NCI-H1694 treated with DMSO at 0.1 percent for 48 hours (cell line): Measurements from ENCODE around the gene ASB16.
"Not testable (repeated sequence)": the region's sequence is repeated elsewhere in the genome, so short reads cannot be mapped to it uniquely, and the experiment has no call there.

Experiments
- DNase-seq: peaks from one replicate; lab custom pipeline; 2025; lab: John Stamatoyannopoulos, UW

ASB16 gene

DNA sequence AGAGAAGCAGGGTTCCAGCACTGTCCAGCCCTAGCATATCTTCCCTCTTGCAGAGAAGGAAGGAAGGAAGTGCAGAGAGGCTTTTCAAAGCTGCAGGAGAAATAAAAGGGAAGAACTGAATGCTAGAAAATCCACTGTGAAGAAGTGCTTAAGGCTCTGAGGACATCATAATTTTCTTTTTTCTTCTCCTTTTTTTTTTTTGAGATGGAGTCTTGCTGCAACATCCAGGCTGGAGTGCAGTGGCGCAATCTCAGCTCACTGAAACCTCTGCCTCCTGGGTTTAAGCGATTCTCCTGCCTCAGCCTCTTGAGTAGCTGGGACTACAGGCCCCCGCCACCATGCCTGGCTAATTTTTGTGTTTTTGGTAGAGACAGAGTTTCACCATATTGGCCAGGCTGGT is 21.4 kb upstream of the ASB16 start:
- not testable (repeated sequence) for DNase-seq

DNA sequence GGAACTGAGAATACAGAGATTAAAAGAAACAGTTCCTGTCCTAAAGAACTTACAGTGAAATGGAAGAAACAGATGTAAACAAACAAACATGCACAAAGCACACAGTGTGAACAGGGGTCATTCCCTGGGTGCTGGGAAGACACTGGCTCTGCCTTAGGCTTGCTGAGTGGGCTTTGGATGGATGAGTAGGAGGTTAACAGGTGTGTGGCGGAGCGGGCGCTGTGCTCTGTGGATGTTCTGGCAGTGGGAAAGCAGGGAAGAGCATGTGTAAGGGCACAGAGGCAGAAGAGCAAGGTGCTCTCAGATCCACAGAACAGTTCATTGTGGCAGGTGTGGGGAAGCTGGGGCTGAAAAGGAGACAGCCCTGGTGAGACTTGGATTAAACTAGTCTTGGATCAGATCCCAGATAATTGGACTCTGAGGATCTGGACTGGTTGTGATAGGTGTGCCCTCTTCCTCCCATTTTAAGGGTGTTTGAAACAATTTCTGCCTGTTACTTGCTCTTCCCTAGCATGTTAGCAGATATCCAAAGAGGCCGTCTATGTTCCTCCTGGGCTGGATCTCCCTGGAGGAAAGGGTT is 20.7 kb upstream of the ASB16 start:
- DNase-seq: no peak

DNA sequence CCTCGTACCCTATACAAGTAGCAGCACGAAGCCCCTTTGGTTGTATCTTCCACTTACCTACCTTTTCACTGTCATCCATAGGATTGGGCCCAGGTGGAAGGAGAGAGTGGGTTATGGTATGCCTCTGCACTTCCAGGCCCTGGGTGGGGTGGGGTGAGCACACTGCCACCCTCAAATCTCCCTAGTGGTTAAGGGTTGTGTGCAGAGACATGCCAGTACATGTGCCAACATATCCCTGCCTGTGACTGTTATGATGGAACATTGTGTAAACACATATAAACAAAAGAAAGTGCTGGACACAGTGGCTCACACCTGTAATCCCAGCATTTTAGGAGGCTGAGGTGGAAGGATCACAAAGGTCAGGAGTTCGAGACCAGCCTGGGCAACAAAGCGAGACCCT is 17.6 kb upstream of the ASB16 start:
- no peak for DNase-seq

DNA sequence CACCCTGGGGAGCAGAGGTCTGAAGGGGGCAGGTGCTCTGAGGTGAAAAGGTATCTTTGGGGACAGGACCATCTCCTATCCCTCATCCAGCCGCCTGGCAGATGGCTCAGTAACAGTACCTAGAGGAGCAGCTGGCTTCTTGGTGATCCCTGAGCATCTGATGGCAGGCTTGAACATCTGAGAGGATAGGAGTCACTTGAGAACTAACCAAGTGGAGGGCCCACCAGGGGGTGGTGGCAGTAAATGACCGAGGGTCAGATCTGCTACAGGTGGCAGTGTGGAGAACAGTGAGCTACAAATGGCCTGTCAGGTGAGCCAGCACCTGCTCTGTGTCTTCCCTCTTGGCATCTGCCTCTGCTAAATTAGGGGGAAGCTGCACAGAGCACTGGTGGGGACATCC is 15.0 kb upstream of the ASB16 start:
- no peak for DNase-seq

DNA sequence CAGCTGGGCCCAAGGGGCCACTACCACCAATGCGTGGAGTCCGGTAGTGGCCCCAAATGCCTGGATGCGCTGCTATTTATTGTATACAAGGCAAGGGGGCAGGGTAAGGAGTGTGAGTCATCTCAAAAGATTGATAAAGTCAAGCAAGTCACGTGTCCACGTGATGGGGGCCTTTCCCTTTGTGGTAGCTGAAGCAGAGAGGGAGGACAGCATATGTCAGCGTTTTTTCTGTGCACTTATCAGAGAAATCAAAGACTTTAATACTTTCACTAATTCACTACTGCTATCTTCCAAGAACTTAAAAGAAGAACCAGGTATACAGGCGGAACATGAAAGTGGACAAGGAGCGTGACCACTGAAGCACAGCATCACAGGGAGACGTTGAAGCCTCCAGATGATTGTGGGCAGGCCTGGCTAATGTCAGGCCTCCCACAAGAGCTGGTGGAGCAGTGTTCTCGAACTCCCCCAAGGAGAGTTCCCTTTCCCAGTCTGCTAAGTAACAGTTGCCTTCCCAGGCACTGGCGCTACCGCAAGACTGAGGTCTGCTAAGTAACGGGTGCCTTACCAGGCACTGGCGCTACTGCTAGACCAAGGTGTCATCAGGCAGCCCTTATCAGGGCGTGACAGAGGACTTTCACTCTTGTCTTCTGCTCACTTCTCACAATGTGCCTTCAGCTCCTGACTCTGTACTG is 10.8 kb upstream of the ASB16 start:
- no peak for DNase-seq

DNA sequence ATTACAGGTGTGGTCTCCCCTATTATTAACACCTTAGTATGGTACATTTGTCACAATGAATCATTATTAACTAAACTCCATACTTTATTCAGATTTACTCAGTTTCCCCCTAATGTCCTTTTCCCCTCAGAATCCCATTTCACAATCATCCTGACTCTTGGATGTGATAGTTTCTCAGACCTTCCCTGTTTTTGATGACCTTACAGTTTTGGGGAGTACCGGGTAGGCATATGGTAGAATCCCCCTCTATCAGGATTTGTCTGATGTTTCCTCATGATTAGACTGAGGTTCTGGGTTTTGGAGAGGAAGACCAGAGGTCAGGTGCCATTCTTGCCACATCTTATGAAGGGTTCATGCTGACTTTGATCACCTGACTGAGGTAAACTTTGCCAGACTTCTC is 6.0 kb upstream of the ASB16 start:
- no peak for DNase-seq

DNA sequence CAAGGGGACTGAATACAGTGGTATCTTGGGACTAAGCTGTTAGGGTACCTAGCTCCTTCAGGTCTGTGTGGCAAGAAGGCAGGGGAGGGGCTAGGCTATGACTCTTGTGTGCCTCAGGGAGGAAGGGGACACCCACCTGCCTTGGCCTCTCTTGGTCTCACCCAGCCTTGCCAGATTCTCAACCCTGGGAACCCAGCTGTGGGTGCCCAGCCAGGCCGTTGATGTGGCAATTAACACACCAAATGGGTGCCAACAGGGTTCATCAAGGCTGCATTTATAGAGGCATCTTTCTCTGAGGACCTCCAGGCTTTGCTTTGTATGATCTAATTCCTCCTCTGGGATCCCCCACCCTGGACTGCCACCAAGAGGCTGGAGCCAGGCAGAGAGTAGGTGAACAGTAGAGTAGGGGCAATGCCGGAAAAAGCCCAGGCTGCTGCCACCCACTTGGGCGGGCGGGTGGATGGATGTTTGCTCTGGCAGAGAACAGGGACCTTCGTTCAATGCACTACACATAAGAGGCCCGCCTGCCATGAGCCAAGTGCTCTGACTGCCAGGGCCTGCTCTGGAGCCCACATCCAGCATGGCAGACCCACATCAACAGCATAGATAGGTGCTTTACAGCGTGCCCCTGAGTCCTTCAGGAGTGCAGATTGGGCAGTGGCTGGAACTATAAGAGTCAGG is 3.2 kb upstream of the ASB16 start:
- no peak for DNase-seq

DNA sequence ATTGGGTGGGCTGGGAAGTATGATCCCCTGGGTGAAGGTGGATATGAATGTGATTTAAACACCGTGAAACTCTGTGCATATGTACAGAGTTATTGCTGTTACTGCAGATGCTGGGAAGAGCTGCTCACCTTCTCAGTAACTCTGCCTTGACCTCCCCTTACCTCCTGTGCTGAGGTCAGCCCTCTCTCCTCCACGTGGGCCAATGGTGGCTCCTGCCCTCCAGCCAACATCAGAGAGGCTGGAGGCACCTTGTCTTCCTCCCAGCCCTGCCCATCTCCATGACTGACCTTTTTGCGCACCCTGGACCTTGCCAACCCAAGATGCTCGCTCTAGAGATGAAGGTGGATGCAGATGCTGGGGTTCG is 387 bp upstream of the ASB16 start:
- DNase-seq: no peak

DNA sequence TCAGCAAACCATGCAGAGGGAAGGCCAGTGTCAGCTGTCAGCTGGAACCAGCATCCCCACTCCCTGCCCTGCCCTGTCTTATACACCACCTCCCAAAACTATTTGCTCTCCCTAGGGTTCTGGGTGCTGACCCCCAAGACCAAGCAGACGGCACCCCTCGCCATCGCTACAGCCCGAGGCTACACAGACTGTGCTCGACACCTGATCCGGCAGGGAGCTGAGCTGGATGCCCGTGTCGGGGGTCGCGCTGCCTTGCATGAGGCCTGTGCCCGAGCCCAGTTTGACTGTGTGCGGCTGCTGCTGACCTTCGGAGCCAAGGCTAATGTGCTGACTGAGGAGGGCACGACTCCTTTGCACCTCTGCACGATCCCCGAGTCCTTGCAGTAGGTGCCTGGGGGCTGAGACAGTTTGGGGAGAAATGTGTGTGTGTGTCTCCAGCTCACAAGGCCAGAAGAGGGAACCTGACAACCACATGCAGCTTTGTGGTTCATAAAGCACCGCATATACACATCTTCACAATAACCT is 1.5 kb downstream of the ASB16 start:
- no peak for DNase-seq

DNA sequence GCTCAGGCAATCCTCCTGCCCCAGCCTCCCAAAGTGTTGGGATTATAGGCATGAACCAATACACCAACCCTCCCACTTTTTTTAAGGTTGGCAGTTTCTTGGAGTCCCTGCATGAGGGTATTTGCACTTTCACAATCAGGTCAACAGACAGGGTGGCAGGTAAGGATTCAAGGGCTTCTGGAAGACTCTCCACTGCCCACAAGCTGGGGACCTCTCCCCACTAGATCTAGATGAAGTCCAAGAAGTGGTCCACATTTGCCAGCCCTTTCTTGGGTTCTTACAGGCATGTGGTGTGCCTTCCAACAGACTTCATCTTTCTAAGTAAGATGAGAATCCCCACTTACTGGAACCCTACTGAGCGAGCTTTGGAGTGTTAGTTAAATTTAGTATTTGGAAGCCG is 3.9 kb downstream of the ASB16 start:
- no peak for DNase-seq

DNA sequence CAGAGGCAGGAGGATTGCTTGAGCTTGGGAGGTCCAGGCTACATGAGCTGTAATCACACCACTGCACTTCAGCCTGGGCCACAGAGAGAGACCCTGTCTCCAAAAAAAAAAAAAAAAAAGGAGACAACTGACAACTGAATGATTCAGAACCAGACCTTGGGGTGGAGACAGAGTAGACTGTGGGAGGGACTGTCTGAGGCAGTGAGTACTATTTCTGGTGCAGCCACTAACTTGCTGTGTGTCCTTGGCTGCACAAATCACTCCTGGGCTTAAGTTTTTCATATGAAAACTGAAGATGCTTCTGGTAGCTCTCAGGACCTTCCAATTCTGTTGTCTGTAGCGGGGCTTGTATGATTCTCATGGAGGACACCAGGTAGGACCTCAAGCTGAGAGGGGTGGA is 5.8 kb downstream of the ASB16 start:
- no peak for DNase-seq

DNA sequence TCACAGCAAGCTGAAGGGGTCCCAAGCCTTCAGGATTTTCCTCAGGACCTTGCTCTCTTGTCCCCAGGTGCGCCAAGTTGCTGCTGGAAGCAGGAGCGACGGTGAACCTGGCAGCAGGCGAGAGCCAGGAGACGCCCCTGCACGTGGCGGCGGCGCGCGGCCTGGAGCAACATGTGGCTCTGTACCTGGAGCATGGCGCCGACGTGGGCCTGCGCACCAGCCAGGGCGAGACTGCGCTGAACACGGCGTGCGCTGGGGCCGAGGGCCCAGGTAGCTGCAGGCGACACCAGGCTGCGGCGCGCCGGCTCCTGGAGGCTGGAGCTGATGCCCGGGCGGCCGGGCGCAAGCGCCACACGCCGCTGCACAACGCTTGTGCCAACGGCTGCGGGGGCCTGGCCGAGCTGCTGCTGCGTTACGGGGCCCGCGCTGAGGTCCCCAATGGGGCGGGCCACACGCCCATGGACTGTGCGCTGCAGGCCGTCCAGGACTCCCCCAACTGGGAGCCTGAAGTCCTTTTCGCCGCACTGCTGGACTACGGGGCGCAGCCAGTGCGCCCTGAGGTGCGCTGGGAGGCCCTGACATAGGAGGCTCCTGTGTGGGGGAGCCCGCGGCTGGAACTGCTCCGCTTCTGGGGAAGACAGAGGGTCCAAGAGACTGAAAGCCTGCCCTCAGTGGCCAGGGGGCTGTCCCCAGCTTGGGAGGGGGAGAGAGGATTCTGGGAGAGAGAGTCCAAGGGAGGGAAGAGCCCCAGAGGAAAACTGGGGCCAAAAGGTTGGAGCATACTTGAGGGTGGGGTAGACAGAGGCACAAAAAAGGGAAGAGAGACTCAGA is 6.4 kb downstream of the ASB16 start:
- no peak for DNase-seq

DNA sequence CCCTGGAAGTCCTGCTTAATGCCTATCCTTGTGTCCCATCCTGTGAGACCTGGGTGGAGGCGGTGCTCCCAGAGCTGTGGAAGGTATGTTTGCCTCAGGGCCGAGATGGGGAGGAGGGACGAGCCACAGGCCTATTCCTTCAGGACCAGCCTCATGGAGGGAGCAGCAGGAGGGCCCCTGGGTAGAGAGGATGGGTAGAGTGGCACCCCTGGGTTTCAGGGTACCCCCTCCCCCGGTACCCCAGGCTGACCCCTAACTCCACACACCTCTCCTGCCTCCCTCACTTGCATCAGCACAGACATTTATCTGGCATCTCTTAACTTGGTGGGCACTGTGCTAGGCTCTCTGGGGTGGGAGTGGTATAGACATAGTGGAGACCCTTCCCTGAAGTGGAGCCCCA is 7.1 kb downstream of the ASB16 start:
- no peak for DNase-seq

DNA sequence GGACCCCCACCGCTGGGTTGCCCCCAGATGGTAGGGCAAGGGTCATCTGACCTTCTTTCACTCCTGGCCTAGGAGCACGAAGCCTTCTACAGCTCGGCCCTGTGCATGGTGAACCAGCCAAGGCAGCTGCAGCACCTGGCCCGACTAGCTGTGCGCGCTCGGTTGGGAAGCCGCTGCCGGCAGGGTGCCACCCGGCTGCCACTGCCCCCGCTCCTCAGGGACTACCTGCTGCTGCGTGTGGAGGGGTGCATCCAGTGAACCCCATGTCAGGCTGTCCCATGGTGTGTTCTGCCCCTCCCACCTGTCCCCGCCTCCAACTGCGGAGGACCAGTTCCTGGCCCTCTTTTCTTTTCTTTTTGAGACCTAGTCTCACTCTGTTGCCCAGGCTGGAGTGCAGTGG is 7.6 kb downstream of the ASB16 start:
- no peak for DNase-seq

DNA sequence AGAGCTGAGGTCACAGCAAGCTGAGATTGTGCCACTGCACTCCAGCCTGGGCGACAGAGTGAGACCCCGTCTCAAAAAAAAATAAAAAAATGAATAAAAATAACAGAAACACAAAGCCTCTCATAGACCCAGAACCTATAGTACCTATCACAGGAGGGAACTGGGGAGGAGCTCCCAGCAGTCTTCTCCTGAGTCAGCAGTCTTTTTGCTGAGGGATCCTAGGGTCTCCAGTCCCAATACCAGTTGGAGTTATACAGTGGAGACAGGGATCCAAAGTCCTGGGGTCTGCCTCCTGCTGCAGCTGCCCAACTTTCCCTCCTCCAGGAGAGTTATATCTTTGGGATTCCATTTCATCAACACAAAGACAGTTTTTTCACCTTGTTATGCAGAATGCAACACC is 12.5 kb downstream of the ASB16 start:
- DNase-seq: no peak

DNA sequence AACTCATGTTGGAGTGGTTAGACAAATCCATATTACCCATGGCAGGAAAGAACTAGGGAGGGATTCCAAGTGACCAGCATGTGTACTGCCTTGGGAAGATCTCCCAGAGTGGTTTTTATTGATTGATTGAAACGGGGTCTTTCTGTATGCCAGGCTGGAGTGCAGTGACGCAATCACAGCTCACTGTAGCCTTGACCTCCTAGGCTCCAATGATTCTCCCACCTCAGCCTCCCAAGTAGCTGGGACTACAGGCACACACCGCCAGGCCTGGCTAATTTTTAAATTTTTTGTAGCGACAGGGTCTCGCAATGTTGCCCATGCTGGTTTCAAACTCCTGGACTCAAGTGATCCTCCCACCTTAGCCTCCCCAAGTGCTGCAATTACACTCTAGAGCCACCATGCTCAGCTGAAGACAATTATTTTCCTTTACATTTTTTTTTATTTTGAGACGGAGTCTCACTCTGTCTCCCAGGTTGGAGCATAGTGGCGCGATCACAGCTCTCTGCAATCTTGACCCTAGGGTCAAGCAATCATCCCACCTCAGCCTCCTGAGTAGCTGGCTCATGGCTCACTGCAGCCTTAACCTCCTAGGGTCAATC is 13.8 kb downstream of the ASB16 start:
- no peak for DNase-seq

DNA sequence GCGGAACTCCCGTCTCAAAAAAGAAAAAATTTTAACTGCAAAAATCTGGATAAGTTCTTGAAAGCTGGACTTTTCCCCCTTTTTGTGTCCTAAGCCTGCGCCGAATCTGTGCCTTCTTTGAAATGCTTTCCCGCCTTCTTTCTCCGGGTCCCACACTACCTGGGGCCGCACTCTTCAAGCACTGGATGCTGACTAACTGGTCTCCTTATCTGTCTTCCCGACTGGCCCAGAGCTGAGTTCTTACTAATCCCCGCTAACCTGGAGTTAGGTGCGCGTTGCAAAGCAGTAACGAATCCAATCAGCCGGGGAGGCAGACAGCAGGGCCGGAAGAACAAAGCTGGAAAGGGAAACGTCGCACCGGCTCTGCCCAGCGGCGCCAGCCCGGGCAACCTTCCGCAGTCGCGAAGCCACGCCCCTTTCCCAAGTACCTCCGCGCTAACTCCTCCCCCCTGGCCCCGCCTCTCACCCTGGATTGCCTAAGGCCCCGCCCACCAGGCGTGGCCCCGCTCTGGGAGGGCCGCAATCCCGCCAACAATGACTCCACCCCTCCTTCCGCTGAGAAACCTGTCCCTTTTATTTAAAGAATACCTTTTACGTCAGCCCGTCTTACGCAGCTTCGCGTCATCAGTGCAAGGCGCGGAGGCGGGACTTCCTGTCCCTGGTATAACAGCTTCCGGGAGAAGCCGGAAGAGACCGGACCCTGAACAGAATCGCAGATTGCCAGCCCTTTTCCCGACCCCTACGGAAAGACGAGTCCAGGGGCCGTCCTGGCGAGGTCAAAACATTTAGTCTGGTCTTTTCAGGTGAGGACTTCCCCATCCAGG is 16.0 kb downstream of the ASB16 start, which contains the start of gene TMUB2:
TMUB2 (plus strand) TSS at position 666 of the 824 bp plus-strand sequence. CDS start 737 bp downstream, outside the sequence.
- peak; percentile 99 for DNase-seq

DNA sequence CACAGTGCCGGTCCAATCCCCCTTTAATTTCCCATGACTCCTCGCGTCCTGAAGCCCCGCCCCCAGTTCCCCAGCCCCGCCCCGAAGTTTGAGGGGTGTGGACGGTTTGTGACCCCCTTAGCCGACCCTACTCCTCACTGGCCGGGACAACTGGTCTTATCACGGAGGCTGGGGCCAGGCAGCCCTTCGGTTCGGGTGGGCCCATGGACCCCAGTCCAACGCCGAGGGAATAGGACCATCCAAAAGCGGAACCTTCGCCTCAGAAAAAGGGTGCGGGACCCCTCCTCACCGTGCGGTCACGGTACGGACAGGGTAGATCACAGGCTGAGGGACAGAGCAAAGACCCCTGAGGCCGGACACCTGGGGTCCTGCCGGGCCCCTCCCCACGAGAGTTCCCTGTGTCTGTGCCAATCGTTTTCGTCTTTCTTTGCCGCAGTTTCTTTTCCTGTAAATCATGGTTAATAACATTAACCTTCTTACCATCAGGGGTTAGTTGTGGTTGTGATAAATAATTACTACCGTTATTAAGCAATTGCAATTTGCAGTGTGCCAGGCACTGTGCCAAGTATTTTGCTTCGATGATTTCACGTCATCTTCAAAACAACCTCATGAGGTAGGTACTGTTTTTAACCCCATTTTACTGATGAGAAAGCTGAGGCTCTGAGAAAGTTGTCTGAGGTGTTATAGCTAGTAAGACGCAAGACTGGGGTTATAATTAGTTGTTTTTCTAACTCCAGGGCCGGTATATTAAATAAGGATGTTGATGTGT is 16.8 kb downstream of the ASB16 start:
- DNase-seq: no peak

DNA sequence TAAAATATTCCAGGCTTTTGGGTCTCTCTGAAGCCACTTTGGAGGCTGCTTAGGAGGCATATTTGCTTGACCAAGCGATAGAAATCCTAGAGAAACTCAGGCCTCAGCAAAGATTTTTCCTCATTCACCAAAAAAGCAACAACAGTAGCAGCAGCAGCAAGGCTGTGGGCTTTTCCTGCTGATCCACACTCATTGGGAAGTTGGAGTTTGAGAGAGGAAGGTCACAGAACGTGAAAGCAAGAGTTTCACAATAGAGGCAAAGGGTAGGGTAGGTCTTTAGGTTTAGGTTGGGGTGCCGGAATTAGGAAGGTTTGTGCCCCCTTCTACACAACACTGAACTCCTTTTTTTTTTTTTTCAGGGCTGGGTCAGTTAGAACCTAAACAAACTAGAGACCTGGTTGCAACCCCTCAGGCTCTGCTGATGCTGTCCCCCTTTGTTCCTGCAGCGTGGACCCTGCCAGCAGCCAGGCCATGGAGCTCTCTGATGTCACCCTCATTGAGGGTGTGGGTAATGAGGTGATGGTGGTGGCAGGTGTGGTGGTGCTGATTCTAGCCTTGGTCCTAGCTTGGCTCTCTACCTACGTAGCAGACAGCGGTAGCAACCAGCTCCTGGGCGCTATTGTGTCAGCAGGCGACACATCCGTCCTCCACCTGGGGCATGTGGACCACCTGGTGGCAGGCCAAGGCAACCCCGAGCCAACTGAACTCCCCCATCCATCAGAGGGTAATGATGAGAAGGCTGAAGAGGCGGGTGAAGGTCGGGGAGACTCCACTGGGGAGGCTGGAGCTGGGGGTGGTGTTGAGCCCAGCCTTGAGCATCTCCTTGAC is 18.3 kb downstream of the ASB16 start:
- DNase-seq: no peak
